H1 (cell line): Measurements from ENCODE around the gene TMEM59L. TPM values are rescaled to one million over a fixed set of nuclear protein-coding genes. Genes with fewer than 3 reads are reported as not detected.

Experiments used
- E2F6 ChIP-seq: IDR thresholded peaks from 2 replicates; pipeline ENCODE4 v1.6.1; 2012; ENCODE audit warnings: inconsistent platforms
- KDM4A ChIP-seq: IDR thresholded peaks from one replicate; pipeline ENCODE4 v1.7.1; 2012; ENCODE audit warnings: low read depth, mild to moderate bottlenecking, moderate library complexity, low read length, inconsistent platforms; ENCODE audit not compliant: severe bottlenecking
- MAFK ChIP-seq: IDR thresholded peaks from 2 replicates; pipeline ENCODE4 v1.6.1; 2012; ENCODE audit warnings: low read depth, mild to moderate bottlenecking, improper control_type of control experiment, low read length
- MAX ChIP-seq: IDR thresholded peaks from 2 replicates; pipeline ENCODE4 v1.6.1; 2012; ENCODE audit warnings: inconsistent platforms
- POU5F1 ChIP-seq: IDR thresholded peaks from 2 replicates; pipeline ENCODE4 v1.6.1; 2011; ENCODE audit warnings: low read depth, mild to moderate bottlenecking, low read length, moderate library complexity
- RNF2 ChIP-seq: fragments of 200-900, 300-1000 bp; sonication (generic); IDR thresholded peaks from 2 replicates; pipeline ENCODE4 v1.7.1; 2016; ENCODE audit warnings: borderline replicate concordance, low read depth, mild to moderate bottlenecking, antibody characterized with exemption, low read length; ENCODE audit not compliant: poor library complexity, severe bottlenecking; ENCODE audit errors: missing control alignments
- ZNF274 ChIP-seq: IDR thresholded peaks from 2 replicates; pipeline ENCODE4 v1.7.0; 2012; ENCODE audit warnings: low read length, borderline replicate concordance; ENCODE audit errors: extremely low read depth
- polyA plus RNA-seq, 7 experiments: library from polyadenylated mRNA; depleted of rRNA in 3 of 7; stranded (reverse) in 5 of 7; unstranded in 2 of 7; fragments of >200 nt in 5 of 7; fragments of 200-250 nt in 2 of 7; gene quantifications; 1 replicate in 5 of 7; 2 replicates in 1 of 7; 4 replicates in 1 of 7; pipeline versions ENCODE4 v1.2.1 to v1.2.3, GENCODE V29; 2011 to 2013; ENCODE audit warnings: missing spikeins in 2 of 7, mixed read lengths in 2 of 7
- total RNA-seq: library from RNA; stranded (reverse); fragmentation: NEBNext Ultra II Directional; extraction: Animal tissue kit (Norgen Biotek cat#: 25700); gene quantifications from 2 replicates; pipeline ENCODE4 v1.2.1, GENCODE V29; 2021
- TF ChIP-seq, protein P1 (sequence below): fragments of 300-600 bp; sonication (generic); IDR thresholded peaks from 2 replicates; pipeline ENCODE4 v1.7.1; 2012; ENCODE audit warnings: low read length, moderate library complexity, mild to moderate bottlenecking, inconsistent platforms; ENCODE audit not compliant: insufficient replicate concordance

Gene TMEM59L
- total and polyA plus RNA-seq, 2 of the 8 experiments (the other 6 are each of a cell fraction or from before 2014, with no cell fraction given) = 4.0 to 12.2 TPM

GRCh38 chr19:18612772-18613588 lies at the start of gene TMEM59L (continued):
- TF ChIP-seq, protein P1, sequence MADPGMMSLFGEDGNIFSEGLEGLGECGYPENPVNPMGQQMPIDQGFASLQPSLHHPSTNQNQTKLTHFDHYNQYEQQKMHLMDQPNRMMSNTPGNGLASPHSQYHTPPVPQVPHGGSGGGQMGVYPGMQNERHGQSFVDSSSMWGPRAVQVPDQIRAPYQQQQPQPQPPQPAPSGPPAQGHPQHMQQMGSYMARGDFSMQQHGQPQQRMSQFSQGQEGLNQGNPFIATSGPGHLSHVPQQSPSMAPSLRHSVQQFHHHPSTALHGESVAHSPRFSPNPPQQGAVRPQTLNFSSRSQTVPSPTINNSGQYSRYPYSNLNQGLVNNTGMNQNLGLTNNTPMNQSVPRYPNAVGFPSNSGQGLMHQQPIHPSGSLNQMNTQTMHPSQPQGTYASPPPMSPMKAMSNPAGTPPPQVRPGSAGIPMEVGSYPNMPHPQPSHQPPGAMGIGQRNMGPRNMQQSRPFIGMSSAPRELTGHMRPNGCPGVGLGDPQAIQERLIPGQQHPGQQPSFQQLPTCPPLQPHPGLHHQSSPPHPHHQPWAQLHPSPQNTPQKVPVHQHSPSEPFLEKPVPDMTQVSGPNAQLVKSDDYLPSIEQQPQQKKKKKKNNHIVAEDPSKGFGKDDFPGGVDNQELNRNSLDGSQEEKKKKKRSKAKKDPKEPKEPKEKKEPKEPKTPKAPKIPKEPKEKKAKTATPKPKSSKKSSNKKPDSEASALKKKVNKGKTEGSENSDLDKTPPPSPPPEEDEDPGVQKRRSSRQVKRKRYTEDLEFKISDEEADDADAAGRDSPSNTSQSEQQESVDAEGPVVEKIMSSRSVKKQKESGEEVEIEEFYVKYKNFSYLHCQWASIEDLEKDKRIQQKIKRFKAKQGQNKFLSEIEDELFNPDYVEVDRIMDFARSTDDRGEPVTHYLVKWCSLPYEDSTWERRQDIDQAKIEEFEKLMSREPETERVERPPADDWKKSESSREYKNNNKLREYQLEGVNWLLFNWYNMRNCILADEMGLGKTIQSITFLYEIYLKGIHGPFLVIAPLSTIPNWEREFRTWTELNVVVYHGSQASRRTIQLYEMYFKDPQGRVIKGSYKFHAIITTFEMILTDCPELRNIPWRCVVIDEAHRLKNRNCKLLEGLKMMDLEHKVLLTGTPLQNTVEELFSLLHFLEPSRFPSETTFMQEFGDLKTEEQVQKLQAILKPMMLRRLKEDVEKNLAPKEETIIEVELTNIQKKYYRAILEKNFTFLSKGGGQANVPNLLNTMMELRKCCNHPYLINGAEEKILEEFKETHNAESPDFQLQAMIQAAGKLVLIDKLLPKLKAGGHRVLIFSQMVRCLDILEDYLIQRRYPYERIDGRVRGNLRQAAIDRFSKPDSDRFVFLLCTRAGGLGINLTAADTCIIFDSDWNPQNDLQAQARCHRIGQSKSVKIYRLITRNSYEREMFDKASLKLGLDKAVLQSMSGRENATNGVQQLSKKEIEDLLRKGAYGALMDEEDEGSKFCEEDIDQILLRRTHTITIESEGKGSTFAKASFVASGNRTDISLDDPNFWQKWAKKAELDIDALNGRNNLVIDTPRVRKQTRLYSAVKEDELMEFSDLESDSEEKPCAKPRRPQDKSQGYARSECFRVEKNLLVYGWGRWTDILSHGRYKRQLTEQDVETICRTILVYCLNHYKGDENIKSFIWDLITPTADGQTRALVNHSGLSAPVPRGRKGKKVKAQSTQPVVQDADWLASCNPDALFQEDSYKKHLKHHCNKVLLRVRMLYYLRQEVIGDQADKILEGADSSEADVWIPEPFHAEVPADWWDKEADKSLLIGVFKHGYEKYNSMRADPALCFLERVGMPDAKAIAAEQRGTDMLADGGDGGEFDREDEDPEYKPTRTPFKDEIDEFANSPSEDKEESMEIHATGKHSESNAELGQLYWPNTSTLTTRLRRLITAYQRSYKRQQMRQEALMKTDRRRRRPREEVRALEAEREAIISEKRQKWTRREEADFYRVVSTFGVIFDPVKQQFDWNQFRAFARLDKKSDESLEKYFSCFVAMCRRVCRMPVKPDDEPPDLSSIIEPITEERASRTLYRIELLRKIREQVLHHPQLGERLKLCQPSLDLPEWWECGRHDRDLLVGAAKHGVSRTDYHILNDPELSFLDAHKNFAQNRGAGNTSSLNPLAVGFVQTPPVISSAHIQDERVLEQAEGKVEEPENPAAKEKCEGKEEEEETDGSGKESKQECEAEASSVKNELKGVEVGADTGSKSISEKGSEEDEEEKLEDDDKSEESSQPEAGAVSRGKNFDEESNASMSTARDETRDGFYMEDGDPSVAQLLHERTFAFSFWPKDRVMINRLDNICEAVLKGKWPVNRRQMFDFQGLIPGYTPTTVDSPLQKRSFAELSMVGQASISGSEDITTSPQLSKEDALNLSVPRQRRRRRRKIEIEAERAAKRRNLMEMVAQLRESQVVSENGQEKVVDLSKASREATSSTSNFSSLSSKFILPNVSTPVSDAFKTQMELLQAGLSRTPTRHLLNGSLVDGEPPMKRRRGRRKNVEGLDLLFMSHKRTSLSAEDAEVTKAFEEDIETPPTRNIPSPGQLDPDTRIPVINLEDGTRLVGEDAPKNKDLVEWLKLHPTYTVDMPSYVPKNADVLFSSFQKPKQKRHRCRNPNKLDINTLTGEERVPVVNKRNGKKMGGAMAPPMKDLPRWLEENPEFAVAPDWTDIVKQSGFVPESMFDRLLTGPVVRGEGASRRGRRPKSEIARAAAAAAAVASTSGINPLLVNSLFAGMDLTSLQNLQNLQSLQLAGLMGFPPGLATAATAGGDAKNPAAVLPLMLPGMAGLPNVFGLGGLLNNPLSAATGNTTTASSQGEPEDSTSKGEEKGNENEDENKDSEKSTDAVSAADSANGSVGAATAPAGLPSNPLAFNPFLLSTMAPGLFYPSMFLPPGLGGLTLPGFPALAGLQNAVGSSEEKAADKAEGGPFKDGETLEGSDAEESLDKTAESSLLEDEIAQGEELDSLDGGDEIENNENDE = no peak
- peak; percentile 35; the same call in 1 of the 2 replicates for TF ChIP-seq MAX
- peak; percentile 73 for TF ChIP-seq RNF2
- TF ChIP-seq MAFK = no peak
- TF ChIP-seq E2F6 = 0 out of 2 replicates have a peak, but pooled peaks have one; percentile 10
- peak; percentile 63 for TF ChIP-seq KDM4A
- TF ChIP-seq ZNF274 = no peak
- TF ChIP-seq POU5F1 = no peak
